ENCODE measurements around the gene ERF. TPM values are rescaled to one million over a fixed set of nuclear protein-coding genes. Genes with fewer than 3 reads are reported as not detected.

The ERF gene
- polyA plus RNA-seq, 1 donor = 64.5 TPM

DNA sequence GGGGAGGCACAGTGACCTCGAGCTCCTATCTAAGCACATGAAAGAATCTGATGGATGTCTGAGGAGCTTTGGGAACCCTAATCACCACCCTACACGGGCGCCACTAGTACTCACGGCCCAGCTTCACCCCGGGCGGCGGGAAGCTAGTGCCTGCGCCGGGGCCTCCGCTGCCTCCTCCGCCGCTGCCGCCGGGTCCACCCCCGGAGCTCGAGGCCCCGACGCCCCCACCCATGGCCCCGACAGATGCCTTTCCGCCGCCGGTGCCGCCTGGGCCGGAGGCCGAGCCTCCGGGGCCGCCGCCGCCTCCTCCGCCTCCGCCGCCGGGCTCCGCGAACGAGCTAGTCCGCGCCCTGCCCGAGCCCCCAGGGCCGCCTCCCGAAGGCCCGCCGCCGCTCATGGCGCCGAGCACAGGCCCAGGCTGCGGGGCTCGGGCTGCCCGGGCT, 12.8 kb downstream of the ERF start:
- DNase-seq = no peak

DNA sequence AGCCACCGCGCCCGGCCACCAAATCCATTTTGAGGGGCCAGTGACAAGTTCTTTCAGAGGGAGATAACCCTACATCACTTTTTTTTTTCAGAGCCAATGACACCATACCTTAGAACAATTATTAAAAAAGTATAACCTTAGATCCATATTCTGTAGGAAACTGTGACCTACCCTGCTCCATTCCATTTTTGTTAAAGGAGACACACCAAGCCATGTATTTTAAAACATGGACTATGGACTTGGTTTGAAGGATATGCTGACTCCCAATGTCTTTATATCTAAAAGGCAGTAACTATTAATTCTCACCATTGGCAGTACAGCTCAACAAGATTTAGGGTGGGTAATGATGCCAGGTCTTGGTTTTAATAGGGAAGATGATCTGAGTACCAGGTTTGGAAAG, 13.6 kb downstream of the ERF start:
- no peak for DNase-seq

DNA sequence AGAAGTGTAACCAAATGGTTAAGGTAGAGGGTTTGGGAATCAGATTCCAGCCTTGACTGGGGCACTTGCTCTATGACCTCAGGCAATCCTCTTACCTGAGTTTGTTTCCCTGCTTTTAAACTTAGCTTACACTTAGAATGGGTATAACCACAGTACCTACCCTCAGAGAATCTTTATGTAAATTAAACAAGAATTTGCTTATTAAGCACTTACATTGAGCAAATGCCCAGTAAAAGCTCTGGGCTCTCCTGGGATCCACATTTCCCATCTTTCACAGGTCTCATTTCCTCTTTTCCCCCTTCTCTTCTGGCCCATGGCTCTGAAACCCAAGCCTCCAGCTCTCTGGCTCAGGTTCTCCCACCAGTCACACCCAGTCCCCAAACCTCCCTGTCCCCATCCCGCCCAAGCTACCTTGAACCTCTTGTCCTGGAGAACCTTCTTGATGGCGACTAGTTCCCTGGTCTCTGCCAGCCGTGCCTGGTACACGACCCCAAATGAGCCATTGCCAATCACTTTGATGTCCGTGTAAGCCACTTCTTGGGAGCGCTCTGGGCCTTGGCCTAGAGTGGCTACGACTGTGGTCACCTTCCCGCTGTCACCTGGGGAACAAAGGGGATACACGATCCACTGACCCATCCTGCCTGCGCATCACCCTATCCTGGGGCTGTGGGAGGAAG, 15.2 kb downstream of the ERF start:
- DNase-seq = no peak

- no peak for DNase-seq
Measured at GRCh38 chr19:42235181-42235580, 19.7 kb downstream of the ERF start.

DNA sequence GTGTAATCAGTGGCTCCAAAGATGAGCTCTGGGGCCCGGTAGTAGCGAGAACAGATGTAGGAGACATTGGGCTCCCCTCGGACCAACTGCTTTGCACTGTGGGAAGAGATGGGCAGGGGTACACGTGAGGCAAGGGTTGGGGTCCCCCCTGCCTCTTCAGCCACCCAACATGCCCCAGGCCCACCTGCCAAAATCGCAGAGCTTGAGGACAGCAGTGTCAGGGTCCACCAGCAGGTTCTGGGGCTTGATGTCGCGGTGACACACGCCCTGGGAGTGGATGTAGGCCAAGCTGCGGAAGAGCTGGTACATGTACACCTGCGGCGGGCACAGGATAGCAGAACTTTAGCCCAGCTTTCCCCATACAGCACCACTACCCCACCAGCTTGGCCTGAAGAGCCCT, 20.6 kb downstream of the ERF start:
- no peak for DNase-seq

DNA sequence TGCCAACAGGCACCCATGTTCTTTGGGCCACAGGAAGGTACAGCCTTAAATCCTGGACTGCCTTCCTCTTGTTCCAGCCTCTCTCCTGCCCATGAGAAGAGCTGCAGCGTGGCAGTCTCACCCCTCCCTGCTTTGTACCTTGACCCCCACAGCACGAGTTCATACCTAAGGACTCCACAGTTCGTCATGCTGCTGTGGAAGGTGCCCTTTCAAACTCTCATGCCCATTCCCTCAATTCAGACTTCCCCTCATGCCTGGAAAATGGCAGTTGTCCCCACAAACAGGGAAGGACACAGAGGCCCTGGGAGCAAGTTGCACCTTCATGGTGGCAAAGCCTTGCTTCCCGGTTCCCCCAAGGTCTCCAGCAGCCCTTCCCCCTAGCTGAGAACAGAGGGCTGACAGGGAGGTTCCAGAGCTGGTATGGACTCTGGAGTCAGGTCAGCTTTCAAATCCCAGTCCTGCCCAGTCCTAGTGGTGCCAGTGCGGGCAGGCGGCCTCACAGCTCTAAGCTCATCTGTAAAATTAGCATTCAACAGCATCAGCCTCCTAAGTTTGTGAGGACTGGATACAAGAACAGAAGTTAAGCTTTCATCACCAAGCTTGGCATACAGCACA, 21.1 kb downstream of the ERF start:
- DNase-seq = no peak

DNA sequence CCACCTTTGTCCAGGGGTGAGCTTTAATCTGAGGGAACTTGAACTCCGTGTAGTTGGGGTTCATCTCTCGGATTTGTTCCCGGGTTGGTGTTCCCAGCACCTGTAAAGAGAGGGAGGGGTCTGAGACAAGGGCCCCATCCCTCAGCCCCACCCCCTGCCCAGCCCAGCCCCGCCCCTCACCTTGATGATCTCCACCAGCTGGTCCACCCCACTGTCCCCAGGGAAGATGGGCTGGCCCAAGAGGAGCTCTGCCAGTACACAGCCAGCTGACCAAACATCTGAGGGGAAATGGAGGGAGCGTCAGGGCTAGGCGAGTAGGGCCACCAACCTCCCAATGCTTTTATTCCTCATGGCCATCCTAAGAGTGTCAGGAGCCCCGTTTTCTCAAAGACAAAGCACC, 21.8 kb downstream of the ERF start:
- DNase-seq = no peak

DNA sequence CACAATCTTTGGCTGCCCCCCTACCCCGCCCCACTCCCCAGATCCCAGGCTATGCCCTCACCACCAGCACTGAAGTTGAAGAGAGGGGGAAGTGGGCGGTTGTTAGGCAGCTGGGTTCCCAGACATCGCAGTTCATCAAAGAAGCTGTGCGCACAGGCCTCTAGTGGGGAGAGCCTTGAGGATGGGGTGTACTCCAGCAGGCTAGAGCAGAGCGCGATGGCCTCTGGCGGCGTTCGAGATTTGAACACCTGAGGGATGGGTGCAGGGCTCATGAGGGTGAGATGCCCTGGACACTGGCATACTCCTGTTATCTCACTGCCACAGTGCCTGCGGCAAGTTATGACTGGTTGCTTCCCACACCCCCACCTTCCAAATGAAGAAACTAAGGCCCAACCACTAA, 22.5 kb downstream of the ERF start:
- DNase-seq = no peak

GRCh38 chr19:42230571-42230970, 24.4 kb downstream of the ERF start:
- no peak for DNase-seq

GRCh38 chr19:42229855-42230351, 25.0 kb downstream of the ERF start:
- DNase-seq = no peak

GRCh38 chr19:42229301-42229854, 25.6 kb downstream of the ERF start:
- DNase-seq = no peak

DNA sequence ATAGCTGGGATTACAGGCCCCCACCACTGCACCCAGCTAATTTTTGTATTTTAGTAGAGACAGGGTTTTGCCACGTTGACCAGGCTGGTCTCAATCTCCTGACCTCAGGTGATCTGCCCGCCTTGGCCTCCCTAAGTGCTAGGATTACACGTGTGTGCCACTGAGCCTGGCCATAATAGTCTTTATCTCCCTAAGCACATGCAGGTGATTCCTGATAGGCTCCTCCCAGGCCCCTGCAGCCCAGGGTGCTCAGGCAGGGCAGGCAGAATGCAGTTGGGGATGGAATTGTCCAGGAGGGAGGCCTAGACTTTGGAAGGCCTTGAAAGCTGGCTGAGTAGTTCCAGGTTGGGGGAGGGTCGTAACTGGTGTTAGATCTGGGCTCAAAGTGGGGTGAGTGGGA, 26.3 kb downstream of the ERF start:
- no peak for DNase-seq

- DNase-seq = no peak
Measured at GRCh38 chr19:42226886-42227285, 28.0 kb downstream of the ERF start.

GRCh38 chr19:42225718-42226292, 29.1 kb downstream of the ERF start:
- no peak for DNase-seq

DNA sequence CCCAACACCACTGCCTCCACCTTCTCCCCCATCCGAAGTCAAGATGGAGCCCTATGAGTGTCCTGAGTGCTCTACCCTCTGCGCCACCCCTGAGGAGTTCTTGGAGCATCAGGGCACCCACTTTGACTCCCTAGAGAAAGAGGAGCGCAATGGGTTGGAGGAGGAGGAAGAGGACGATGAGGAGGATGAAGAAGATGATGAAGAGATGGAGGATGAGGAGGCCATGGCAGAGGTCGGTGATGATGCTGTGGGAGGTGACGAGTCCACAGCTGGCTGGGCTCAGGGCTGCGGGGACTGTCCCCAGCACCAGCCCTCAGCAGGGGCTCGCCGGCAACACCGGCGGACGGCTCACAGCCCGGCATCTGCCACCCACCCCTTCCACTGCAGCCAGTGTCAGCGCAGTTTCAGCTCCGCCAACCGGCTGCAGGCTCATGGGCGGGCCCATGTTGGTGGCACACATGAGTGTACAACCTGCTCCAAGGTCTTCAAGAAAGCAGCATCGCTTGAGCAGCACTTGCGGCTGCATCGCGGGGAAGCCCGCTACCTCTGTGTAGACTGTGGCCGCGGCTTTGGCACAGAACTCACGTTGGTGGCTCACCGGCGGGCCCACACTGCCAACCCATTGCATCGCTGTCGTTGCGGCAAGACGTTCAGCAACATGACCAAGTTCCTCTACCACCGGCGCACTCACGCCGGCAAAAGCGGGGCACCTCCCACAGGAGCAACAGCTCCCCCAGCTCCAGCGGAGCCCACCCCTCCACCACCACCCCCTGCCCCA, 29.8 kb downstream of the ERF start:
- no peak for DNase-seq

DNA sequence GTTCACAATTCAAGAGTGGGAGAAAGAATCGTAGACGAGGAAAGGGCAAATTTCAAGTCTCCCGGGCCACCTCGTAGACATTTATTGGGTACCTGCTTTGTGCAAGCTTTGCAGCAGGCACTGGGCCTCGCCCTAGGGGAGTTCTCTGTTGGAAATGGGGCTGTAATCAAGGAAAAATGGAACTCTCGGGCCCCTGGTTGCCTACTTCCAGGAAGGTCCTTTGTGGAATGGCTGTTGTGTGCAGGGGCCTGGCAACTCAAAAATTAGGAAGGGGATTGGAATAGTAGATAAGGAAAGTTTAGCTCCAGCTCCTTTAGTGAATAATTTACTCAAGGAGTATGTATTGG, 34.2 kb downstream of the ERF start:
- no peak for DNase-seq

DNA sequence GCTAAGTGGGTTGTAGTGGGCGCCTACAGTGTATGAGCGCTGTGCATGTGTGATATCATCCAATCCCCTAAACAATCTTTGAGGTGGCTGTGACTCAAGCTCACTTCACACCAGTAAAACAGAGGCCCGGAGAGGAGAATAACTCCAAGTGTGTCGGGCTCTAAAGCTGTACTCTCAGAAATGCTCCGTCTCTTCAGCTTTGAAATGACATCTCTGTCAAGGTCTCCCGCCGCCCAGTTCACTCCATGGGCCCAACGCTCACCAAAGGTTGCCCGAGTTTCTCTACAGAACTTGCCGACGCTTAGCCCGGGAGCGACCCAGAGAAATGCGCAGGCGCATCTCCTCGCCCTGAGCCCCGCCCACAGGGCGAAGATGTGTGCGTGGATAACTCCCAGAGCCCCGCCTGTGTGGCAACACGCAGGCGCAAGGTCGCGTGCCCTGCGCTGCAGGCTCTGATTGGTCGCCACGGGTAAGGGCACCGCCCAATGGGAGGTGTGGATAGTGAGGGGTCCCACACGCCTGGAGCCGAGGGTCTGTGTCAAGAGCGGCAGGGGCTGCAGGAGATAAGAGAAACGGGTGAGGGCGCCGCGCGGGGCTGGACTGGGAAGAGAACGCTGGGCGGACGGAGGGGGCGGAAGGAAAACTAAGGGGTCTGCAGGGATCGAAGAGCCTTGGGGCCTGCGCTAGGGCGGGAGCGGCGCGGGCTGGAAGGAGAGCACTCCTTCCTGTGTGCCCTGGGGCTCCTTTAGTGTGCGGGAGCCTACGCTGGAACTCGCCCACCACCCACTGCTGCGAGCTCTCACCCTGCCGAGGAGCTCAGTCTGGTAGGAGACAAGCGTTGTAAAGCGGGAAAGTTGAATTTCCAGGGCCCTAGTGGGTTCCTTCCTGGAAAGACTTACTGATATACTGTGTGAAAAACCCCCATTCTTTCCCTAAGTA, 34.8 kb downstream of the ERF start, which contains the start of gene ZNF526:
ZNF526 (plus strand) TSS at position 501 of the 939 bp plus-strand sequence. CDS start 4,092 bp downstream, outside the sequence.
- DNase-seq = peak; percentile 97

GRCh38 chr19:42217520-42218437, 37.1 kb downstream of the ERF start, which contains the start of gene DEDD2:
Gene DEDD2, minus strand, starts transcription at chr19:42217677. Its CDS starts 670 bp downstream, at chr19:42217007.
- DNase-seq = peak; percentile 93

- peak; percentile 22 for DNase-seq
Measured at GRCh38 chr19:42216653-42217519, 38.0 kb downstream of the ERF start.

Measured in left kidney (tissue), 2 donors.